Bronchial epithelial cell (primary cell): ENCODE measurements around the gene BEND6. TPM values are rescaled to one million over a fixed set of nuclear protein-coding genes. Genes with fewer than 3 reads are reported as not detected.

Experiments used
- DNase-seq: peaks from one replicate; pipeline ENCODE4 v3.0.0-alpha.2; 2010; ENCODE audit warnings: low read depth
- FAIRE-seq: peaks from 2 replicates; lab custom pipeline; 2011; peaks lifted over from hg19 to GRCh38; lab: Jason Lieb, UNC
- H3K27me3 ChIP-seq: 2 replicates; pipeline ENCODE4 v1.5.1; 2011; ENCODE audit warnings: low read length; ENCODE audit not compliant: control insufficient read depth, insufficient read depth
- H3K36me3 ChIP-seq: 2 replicates; pipeline ENCODE4 v1.5.1; 2011; ENCODE audit warnings: low read length; ENCODE audit not compliant: control insufficient read depth, insufficient read depth
- H3K4me3 ChIP-seq: 2 replicates; pipeline ENCODE4 v1.5.1; 2011; ENCODE audit warnings: mild to moderate bottlenecking, low read depth, low read length, control low read depth
- CTCF ChIP-seq: IDR thresholded peaks from 2 replicates; pipeline ENCODE4 v1.5.1; 2011; ENCODE audit warnings: mild to moderate bottlenecking, moderate library complexity, low read length, control low read depth, inconsistent platforms; ENCODE audit not compliant: insufficient read depth, severe bottlenecking
- total RNA-seq: library from RNA; depleted of rRNA; stranded (reverse); fragments of >200 nt; gene quantifications from 2 replicates; pipeline ENCODE4 v1.2.1, GENCODE V29; 2014

Gene BEND6
- total RNA-seq, 1 donor from 2014 or later, result 0.53 TPM

DNA sequence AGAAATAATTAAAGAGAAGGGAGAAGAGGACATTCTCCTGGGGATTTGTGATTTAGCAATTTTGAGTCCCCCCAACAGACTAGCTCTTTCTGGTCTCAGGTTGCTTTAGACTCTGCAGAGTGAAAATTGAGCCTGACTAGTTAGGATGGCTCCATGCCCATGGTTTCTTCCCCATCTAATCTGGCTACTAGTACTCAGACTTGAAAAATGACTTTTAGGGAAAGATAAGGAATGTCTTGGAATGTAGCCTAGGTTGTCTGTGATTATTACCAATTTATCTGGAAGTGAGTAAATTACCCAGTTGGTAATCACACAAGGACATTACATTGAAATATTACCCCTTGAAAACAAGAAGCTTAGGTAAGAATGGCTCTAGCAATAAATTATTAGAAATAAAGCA is 4.2 kb downstream of the BEND6 start:
- Histone ChIP-seq H3K27me3 (no peaks in the 10 kb centered on the region), H3K36me3 (no peaks in the 10 kb centered on the region), H3K4me3 (no peak overlapping the region)
- TF ChIP-seq CTCF, result no peak
- no peak for FAIRE-seq
- no peak for DNase-seq

GRCh38 chr6:56959938-56960337 is 5.0 kb downstream of the BEND6 start:
- H3K4me3 ChIP-seq, result no peak overlapping the region
- FAIRE-seq (no peak), DNase-seq (peak; percentile 85)
- H3K36me3 ChIP-seq, result no peaks in the 10 kb centered on the region
- TF ChIP-seq CTCF, result no peak
- no peaks in the 10 kb centered on the region for H3K27me3 ChIP-seq

DNA sequence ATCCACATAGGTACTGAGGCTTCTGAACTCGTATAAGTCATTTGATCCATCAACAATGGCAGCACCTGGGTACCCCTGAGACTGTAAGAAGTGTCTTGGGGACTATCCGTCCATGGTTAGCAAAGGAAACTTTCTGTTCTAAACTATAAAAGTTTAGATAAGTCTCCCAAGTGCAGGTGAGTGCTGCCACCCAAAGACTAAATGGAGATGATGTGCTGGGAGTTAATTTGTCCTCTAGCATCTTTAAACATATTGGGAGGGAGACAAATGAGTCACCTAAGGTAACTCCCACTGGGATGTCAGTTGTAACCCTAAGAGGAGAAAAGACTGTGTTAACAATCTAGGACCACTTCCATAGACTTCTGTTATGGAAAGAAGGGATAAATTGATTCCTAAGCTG is 6.2 kb downstream of the BEND6 start:
- DNase-seq (peak; percentile 48), FAIRE-seq (no peak)
- no peaks in the 10 kb centered on the region for H3K27me3 ChIP-seq
- no peak overlapping the region for H3K4me3 ChIP-seq
- H3K36me3 ChIP-seq, result no peaks in the 10 kb centered on the region
- no peak for TF ChIP-seq CTCF

DNA sequence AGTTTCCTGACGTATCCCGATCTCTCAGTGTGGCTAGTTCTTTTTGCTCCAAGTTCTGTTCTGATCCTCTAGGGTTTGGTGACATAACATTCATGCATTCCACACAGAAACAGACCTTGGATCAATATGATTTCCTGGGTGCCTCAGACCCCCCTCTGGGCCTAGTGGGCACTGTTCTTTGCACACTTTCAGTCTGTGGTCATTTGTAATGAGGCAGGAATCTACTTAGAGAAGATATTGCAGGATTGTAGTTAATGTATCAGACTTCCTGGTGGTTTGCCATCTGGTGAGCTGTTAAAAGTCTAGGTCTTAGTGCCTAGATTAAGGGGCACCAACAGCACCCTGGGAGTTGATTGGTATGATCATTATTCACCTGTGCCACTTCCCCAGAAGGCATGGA is 7.5 kb downstream of the BEND6 start:
- Histone ChIP-seq H3K36me3 (no peaks in the 10 kb centered on the region), H3K4me3 (no peak overlapping the region), H3K27me3 (no peaks in the 10 kb centered on the region)
- no peak for TF ChIP-seq CTCF
- FAIRE-seq, result no peak
- no peak for DNase-seq

GRCh38 chr6:56963043-56963442 is 8.1 kb downstream of the BEND6 start:
- no peak overlapping the region for H3K4me3 ChIP-seq
- no peaks in the 10 kb centered on the region for H3K36me3 ChIP-seq
- no peaks in the 10 kb centered on the region for H3K27me3 ChIP-seq
- TF ChIP-seq CTCF, result no peak
- peak; percentile 58 for FAIRE-seq
- no peak for DNase-seq

DNA sequence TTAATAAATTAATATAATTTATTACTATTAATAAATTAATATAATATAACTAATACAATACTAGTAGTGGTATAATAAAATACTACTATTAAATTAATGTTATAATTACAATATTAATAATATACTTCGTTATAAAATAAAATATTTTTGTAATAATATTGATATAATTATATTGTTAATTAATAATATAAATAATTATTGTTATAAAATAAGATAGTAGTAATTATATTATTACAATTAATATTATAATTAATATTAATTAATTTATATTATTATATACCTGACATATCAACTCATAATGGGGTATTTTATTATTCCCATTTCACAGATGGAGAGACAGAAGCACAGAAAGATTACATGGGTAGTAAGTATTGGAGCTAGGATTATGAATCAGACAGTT is 8.9 kb downstream of the BEND6 start:
- H3K4me3 ChIP-seq, result no peak overlapping the region
- FAIRE-seq (no peak), DNase-seq (no peak)
- no peak for TF ChIP-seq CTCF
- no peaks in the 10 kb centered on the region for H3K36me3 ChIP-seq
- no peaks in the 10 kb centered on the region for H3K27me3 ChIP-seq
